HG02571 (cell line): Measurements from ENCODE around the gene PRPF8.
A peak's percentile ranks its signal among the peaks of the same experiment; 100 is the strongest.
"Not testable (repeated sequence)": the region's sequence is repeated elsewhere in the genome, so short reads cannot be mapped to it uniquely, and the experiment has no call there.

ENCODE experiments used
- ATAC-seq: cut with Tn5 transposase; IDR thresholded peaks from one replicate; pipeline ENCODE4 v1.9.1; 2021; ENCODE audit warnings: mild to moderate bottlenecking, moderate library complexity; ENCODE audit not compliant: unreplicated experiment

Gene PRPF8

DNA sequence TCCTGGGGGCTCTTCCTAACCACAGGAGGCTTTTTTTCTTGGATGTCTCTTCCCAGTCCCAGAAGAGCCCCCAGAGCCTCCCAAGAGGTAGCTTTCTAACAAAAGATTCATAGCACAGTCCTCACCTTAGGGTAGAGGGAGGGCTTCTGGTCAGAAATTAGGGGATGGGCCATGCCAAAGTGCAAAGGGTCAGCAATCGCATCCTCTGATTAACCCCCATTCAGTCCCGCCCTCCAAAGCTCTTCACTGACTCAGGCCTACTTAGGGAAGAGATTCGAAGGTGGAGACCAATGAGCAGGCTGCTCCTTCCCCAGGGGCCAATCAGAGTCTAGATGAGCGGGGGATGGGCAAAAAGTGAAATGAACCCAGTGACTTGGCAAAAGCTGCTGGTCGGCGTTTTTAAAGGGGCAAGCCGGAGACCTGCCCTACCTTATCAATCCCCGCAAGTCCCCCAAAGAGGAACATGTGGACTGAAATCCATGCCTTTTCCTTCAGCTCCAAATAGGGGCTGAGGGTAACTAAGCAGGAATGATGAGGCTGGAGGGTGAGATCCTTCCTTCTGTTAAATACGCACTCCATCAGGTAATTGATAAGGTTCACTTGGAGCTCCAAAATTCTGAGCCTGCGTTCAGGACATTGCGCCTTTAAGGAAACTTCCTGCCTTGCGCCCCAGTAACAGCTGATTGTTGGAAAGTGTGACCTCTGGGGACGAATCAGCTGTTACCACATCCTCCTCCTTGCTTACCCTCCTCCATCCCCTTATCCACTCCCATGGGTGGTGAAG, 32.4 kb upstream of the PRPF8 start:
- ATAC-seq = peak; percentile 40

DNA sequence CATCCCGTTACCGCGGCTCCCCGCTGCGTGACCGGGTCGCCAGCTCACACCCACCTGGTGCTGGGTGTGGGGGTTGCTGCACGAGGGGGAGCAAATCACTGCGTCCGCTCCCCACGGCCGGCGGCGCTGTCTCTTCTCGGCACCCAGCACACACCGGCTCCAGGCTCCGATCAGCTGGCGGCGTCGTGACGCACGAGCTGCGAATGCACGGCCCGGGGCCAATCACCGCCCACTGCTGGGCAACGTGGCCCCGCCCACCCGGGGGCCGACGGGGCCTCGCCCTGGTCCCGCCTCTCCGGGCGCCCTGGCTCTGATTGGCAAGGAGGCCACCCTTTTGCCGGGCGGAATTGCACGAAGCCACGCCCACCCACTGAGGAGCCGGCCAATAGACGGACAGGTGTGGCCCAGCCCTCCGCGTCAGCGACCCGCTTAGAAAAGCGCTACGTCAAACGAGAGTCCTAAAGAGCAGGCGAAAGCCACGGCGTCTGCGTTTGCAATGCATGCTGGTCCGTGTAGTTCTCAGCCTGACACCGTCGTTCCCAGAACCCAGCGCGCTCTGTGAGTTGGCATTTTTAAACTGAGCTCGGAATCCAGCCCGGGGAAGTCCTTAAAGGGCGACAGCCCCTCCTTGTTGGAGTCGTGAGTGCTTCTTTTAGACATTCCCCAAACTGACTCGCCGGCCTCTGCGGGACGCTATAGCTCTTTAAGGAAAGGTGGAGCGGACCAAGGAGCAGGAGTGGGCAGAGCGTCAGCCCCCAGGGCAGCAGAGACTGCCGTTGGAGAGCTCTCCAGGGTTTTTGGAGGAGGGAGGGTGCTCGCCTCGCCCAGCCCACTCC, 31.6 kb upstream of the PRPF8 start:
- peak; percentile 77 for ATAC-seq

DNA sequence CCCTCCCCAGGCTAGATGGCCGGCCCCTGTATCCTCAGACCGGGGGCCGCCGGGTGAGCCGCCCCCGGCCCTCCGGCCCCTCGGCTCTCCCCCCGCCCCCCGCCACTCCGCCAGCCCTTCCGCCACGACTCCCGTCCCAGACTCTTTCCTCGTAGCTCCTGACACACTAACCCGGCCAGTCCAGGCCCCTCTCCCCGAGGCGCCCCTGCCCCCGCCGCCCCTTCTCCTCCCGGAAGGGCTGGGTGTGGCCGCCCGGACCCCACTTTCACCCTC, 31.1 kb upstream of the PRPF8 start:
- no peak for ATAC-seq

DNA sequence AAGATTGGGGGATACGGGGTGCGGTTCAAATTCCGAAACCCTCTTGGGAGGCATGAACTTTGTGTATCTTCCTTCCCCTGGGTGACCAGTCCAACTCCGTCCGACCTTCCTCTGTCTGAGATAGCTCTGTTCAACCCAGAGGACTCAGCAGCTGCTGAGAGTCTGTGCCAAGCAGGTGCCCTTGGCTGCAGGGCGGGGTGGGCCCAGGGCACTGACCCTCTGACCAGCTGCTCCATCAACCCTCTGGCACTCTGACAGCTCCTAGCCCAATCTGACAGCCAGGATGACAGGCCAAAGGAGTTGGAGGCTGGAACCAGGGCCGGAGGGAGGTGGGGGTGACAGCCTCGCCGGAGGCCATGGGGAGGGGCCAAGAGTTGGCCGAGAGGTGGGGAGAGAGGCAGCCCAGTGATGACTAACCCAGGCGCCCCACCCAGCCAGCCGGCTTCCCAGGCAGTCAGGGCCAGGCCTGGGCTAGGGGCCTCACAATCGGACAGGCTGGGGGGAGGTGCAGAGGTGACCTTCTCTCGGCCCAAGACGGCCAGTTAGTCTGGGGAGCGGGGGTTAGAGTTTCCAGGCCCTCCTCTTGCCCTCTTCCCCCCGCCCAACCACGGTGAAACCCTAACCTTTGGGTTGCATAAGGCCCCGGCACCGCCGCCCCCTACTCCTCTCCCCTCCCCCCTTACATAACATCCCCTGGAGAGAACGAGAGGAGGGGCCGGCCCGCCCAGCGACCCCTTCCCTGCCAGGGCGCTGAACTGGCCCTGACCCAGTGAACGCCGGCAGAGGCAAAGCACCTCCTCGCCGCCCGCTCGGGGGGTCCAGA, 30.5 kb upstream of the PRPF8 start:
- ATAC-seq = no peak

DNA sequence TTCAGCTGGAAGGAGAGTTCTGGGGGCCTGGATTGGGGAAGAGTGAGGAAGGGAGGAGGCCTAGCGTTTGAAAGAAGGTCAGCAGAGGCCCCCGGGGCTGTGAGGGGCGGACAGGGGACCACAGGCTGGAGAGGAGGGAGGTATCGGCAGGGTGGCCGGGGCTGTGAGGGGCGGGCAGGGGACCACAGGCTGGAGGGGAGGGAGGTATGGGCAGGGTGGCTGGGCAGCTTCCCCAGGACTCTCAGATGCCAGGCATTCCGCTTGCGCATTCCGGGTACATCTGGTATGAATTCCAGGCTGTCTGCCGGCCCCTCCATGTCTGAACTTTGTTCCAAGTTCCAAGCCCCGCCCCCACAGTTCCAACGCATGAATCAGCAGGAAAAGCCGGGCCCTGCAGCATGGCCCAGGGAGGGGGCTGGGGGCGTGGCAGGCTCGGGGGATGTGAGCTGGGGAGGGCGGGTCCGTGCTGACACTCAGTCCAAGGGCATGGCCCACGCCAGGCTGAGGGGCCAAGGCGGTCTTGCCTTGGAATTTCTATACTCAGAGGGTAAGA, 29.8 kb upstream of the PRPF8 start:
- no peak for ATAC-seq

DNA sequence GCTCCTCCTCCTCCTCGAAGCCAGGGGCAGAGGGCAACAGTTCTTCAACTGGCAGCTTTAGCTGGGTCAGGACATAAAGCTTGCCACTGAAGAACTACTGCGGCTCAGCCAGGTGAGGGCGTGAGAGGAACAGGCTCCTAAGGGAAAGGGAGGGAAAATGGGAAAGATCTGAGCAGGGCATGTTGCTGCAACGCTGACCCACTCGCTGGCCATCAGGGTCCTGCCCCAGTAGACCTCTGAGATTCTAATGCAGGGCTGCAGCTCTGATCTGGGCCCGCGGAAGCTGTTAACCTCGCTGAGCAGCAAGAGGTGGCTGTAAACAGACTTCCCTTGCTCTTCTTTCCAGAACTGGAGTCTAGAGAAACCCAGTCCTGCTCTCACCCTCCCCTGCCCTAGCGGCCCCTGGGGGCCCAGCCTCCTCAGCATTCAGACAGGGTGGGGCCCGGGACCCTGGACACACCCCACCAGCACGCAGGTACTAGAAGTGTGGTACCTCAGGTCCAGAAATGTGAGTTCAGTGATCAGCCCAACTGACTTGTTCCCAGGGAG, 29.3 kb upstream of the PRPF8 start:
- no peak for ATAC-seq

DNA sequence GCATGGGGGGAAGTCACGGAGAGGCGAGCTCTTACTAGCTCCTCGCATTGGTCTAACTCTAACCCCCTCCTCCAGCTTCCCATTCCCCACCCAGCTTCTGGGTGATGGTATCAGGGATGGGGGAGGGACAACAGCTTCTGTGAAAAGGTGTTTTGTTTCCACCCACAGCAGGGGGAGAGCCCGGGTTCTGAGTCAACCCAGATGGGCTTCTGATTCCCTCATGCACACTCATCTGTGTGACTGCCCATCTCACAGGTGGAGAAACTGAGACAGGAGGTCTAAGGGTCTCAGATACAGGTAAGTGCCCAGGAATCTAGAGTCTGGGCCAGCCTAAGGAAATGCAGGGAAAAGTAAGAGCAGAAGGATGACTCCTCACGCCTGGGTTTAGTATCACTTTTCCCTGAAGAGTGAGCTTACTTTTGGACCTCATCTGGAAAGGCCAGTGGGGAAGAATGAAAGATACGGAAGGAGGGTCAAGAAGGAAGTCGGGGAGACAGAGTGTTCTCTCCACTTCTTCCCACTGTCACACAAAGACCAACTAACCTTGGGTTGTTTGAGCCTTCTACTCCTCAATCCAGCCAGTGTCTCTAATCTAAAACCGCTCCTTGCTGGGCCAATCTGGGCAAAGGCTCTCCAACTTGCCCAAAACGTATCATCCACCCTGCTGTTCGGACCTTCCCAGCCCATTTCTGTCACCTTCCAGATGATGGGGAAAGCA, 28.7 kb upstream of the PRPF8 start:
- no peak for ATAC-seq

DNA sequence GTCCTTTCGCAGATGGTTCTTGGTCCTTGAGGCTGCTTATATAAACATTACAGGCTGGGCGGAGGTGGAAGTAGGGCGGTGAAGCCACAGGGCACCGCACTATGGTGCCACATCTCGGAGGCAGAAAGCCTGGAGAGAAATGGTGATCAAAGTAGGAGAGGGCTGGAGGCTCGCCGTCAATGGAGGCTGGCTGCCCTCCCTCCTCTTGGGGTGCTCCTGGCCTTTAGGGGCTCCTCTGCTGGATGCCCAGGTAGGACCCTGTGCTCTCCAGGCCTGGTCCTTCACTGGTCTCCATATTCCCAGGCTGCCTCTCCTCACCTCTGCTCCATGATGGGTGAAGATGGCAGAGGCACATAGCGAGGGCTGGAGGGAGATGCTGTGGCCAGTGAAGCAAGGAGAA, 27.6 kb upstream of the PRPF8 start:
- ATAC-seq = no peak

DNA sequence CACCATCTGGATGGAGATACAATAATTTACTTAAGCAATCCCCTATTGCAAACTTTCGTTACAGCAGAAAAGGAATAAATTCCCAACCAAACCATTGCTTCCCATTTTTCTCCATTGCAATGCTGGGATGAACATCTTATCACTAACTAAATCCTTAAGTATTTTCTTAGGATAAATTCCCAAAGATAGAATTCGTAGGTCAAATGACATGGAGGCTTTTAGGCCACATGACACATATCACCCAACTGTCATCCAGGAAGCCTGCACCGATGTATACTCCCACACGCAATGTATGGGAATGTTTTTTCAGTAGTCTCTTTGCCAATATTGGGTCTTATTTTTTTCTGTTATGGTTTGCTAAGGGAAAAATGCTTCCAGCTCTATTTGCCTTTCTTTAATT, 27.1 kb upstream of the PRPF8 start:
- ATAC-seq = no peak

DNA sequence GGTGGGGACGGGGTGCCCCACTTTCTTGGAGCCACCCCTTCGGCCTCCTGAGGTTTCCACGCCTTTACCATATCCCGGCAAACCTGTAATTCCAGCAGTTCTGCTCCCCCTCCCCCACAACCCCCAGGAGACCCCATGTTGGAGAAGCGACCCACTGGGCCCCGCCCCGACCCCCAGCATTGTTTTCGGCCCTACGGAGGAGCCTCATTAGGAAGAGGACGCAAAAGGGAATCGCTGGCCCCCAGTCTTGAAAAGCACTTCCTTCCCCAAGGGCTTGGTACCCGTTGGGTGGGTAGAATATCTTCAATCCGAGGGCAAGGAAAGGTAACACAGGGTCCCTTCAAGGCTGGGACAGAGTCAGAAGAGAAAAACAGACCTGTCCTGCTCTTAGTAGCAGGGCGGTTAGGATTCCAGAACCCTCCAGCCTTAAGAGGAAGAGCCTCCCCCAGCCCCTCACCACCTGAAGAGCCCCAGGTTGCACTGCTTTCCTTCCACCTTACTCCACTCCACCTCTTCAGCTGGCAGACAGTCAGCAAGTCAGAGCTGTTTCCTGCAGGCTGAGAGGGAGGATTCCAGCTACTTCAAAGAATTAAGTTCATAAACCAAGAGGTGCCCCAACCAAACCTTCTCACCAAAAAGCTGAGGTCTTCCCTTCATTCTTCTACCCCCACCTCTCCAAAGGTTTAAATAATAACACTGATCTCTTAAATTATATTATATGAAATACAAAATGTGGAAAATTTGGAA, 26.3 kb upstream of the PRPF8 start:
- no peak for ATAC-seq

DNA sequence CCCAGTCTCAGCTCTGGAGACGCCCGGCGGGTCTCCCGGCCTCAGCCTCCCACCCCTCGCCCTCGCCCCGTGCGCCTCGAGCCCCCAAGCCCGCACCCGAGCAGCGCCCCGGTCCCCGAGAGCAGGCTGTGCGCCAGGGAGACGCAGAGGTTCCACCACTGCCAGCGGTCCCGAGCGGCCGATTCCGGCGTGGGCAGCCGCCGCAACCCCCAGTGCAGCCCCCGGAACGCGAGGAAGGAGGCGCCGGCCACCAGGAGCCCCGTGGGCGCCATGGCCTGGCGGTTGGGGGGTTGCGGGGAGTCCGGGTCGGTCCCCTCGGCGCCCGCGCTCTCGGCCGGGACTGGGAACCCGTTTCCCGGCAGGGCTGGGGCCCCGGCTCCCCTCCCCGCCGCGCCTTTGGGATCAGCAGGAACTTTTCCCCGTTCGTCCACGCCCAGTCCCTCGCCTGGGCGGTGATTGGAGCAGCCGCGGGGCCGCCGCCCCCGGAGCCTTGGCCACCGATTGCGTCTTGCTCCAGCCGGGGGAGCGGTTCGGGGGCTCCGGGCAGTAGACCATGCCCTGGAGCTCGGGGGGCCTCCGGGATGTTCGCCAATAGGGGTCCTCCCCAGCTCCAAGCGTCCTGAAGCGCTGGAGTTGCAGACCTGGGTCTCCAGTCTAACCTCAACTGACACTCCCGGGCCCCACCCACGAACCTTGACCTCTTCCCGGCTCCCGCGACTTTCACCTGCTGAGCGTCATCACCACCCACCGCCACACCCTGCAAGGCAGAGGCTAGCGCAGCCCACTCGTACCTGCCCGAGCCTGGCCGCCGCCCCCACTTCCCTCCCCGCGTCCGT, 25.5 kb upstream of the PRPF8 start, which contains the start of gene TLCD2:
TLCD2 (minus strand) TSS at position 407 of the 836 bp plus-strand sequence; CDS start at position 272, 135 bp downstream.
- no peak for ATAC-seq

DNA sequence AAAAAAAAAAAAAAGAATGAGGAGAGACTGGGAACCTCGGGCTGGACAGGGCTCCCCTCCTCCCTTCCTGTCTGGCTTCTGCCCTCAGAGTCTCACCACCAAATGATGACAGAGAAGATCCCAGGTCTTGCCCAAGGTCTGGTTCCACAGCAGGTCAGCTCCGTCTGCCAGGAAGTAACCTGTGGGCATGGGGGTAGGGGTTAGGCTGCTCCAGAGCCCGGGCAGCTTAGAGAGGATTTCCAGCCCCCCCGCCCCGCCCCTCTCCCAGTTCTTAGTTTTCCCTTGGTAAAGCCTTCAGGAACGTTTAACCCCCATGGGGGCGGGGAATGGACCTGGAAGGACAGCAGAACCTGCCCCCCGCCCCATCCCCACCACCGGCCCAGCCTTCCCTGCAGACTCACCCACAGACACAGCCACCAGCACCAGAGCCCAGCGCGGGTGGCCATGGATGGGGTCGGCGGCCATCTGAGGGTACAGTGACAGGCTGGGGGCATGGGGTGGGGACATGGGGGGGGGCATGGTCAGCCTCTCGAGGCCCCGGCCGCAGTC, 24.8 kb upstream of the PRPF8 start:
- no peak for ATAC-seq

DNA sequence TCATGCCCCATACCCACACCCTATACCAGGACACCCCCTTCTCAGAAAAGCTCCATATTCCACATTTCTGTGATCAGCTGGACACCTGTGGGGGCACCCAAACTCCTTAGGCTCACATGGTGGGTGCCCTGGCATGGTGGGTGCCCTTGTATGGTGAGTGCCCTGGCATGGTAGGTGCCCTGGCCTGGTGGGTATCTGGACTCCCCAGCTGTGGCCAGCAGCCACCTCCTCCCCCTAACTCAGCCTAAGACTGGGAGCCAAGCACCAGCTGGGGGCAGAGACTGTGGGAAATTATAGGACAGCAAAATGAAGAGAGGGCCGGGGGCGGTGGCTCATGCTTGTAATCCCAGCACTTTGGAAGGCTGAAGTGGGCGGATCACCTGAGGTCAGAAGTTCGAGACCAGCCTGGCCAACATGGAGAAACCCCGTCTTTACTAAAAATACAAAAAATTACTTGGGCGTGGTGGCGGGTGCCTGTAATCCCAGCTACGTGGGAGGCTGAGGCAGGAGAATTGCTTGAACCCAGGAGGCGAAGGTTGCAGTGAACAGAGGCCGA, 24.2 kb upstream of the PRPF8 start:
- not testable (repeated sequence) for ATAC-seq

DNA sequence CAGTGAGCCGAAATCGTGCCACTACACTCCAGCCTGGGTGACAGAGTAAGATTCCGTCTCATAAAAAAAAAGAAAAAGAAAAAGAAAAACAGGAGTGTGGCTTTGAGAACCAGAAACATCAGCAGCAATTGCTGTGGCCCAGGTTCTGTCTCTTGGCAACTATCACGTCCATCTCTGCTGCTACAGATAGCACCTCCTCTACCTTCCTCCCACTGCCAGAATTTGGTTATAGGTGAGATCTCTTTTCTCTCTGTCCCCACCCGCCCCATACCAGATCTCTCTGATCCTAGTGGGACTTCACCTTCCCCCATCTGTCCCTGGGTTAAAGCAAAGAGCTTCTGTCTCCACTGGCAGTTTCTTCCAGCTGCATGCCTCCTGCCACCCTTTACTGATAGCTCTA, 22.4 kb upstream of the PRPF8 start:
- ATAC-seq = no peak

DNA sequence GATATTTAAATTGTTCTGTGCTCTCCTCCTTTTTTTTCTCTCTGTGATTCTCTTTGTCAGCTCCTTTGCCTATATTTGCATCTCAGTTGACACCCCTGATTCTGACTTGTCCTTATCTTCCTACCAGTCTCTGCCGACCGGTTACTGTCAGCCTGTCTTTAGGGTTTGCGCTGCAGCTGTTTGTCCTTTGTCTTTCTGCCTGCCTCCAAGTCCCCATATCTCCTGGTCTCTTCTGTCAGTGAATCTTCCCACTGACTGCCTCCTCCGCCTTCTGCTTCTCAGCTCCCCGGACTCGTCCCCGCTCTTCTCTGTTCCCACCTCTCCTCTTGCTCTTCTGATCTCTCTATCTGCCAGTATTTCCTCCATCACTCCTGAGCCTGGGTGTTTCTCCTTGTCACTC, 20.3 kb upstream of the PRPF8 start:
- ATAC-seq = no peak

DNA sequence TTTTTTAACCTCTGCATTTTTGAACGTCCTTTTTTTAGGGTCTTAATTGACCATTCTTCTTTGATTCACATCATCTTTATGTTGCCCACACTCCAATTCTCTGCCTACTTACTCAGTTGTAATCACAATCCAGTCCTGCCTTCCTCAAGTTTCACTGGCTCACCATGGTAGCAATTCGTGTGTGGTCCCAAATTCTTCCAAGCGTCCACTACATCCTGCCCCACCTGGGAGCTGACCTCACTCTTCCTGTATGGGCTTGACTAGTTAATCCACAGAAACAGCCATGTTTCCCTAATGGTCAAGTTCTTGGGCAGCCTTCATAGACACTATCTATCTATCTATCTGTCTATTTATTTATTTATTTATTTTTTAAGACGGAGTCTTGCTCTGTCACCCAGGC, 18.4 kb upstream of the PRPF8 start:
- no peak for ATAC-seq

DNA sequence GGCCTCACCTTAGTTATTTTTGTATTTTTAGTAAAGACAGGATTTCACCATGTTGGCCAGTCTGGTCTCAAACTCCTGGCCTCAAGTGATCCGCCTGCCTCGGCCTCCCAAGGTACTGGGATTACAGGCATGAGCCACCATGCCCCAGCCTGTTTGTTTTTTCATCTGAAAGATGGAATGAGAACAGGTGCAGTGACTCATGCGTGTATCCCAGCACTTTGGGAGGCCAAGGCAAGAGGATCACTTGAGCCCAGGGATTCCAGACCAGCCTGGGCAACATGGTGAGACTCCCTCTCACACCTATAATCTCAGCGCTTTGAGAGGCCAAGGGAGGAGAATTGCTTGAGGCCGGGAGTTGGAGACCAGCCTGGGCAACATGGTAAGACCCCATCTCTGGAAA, 15.2 kb upstream of the PRPF8 start:
- not testable (repeated sequence) for ATAC-seq

DNA sequence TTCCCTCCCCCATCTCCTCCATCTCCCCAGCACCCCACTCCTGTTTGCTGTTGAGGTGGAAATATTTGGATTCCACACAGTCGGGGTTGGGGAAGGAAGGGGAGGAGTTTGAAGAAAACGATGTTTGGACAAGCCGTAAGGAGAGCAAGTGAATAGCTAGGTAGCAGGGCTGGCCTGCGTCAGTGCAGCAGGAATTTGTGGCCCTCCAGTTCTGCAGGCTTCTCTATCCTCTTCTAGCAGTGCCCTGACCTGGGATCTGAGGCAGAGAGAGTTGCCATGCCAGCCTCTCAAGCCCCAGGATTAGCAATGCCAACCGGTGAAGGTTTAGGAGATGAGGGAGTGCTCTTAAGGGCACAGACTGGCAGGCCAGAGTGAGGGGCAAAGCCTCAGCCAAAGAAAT, 13.0 kb upstream of the PRPF8 start:
- ATAC-seq = no peak
